IPS-11a (cell line): Measurements from ENCODE around the gene AQP1.

Experiments used
- H3K4me3 ChIP-seq: one replicate; pipeline ENCODE4 v1.5.1; 2013; ENCODE audit warnings: low read depth, low read length, control low read depth

The AQP1 gene

DNA sequence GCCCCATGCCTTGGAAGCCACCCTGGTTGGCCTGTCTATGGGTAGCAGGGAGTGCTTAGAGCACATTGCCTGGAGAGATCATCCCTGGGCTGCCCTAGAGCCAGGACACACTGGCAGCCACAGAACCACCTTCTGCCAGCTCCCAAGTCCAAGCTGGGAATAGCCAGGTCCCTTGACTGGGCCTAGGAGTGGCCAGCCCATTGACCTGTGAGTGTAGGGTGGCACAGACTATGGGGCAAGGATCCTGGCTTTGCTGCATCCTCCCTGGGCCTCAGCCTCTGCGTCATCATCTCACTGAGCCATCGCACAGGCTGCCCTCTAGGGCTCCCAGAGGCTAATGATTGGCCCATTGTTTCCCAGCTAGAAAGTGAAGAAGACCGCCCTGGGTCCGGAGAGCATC, 7.0 kb downstream of the AQP1 start:
- H3K4me3 ChIP-seq, result no peak overlapping the region

- no peak overlapping the region for H3K4me3 ChIP-seq
Observed at GRCh38 chr7:30920021-30920583, 8.4 kb downstream of the AQP1 start.

- no peak overlapping the region for H3K4me3 ChIP-seq
Observed at GRCh38 chr7:30920584-30921539, 9.2 kb downstream of the AQP1 start.

DNA sequence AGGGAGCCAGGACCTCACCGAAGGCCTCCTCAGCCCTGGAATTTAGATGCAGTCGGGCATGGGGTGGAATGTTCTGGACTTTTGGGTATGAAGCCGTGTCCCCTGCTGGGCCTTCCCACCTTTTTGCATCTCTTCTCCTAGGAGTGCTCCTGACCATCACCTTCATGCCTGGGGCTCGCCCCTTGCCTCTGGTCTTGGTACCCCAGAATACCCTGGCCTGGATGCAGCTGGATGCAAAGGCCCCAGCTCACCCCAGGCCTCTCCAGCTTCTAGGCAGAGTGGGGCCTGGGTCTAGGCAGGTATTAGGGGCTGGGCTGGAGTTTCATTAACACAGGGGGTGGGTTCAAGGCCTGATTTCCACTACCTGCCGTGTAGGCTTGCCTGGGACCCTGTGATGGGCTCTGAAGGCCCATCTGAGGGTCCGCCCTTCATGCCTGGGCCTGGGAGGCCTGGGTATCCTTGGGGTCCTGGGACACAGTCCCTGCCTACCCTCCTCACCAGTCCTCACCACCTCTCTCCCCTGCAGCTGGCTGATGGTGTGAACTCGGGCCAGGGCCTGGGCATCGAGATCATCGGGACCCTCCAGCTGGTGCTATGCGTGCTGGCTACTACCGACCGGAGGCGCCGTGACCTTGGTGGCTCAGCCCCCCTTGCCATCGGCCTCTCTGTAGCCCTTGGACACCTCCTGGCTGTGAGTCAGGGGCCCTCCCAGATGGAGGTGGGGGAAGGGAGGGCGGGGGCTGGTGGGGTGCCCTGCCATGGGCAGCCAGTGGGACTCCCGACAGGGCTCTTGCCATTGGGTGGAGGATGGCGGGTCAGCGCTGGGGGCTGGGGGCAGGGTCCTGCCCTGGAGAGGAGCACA, 10.1 kb downstream of the AQP1 start:
- no peak overlapping the region for H3K4me3 ChIP-seq

DNA sequence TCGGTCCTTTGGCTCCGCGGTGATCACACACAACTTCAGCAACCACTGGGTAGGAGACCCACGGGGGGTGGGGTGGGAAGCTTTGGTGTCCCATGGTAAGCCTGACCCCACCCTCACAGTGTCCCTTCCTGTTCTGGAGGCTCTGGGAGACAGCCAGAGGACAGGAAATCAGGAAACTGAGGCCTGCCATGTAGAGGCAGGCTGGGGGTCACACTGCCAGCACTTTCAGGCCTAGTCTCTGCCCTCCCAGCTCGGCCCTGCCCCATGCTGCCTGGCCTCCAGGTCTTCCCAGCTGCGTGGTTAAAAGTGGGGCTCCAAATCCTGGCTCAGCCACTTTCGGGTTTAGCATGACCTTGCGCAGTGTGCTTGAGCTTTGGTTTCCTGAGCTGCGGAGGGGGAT, 10.9 kb downstream of the AQP1 start:
- H3K4me3 ChIP-seq, result no peak overlapping the region

DNA sequence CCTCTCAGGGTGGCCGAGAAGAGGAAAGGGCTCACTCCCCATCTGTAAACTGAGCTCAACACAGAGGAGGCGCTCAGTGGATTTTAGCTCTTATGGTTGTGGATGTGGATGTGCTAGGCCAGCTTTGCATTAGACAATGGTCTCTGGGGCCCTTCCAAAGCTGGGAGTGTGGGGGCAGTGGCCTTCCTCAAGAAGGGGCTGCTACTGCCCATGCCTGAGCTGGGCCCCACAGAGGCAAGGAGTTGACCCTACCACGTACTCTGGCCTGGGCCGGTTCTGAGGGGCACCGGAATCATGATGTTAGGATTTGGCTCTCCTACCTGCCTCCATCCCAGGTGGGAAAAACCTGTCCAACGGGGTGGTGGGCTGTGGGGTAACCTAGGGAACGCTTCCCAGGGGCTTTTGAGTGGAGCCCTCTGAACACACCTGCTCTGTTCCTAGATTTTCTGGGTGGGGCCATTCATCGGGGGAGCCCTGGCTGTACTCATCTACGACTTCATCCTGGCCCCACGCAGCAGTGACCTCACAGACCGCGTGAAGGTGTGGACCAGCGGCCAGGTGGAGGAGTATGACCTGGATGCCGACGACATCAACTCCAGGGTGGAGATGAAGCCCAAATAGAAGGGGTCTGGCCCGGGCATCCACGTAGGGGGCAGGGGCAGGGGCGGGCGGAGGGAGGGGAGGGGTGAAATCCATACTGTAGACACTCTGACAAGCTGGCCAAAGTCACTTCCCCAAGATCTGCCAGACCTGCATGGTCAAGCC, 11.5 kb downstream of the AQP1 start:
- H3K4me3 ChIP-seq, result no peak overlapping the region

GRCh38 chr7:30923774-30924413, 12.2 kb downstream of the AQP1 start:
- no peak overlapping the region for H3K4me3 ChIP-seq

DNA sequence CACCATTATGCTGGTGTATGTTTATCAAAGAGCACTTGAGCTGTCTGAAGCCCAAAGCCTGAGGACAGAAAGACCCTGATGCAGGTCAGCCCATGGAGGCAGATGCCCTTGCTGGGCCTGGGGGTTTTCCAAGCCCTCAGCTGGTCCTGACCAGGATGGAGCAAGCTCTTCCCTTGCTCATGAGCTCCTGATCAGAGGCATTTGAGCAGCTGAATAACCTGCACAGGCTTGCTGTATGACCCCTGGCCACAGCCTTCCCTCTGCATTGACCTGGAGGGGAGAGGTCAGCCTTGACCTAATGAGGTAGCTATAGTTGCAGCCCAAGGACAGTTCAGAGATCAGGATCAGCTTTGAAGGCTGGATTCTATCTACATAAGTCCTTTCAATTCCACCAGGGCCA, 13.0 kb downstream of the AQP1 start:
- no peak overlapping the region for H3K4me3 ChIP-seq

- no peak overlapping the region for H3K4me3 ChIP-seq
Observed at GRCh38 chr7:30925117-30925516, 13.5 kb downstream of the AQP1 start.

- H3K4me3 ChIP-seq, result no peak overlapping the region
Observed at GRCh38 chr7:30925913-30926312, 14.3 kb downstream of the AQP1 start.

DNA sequence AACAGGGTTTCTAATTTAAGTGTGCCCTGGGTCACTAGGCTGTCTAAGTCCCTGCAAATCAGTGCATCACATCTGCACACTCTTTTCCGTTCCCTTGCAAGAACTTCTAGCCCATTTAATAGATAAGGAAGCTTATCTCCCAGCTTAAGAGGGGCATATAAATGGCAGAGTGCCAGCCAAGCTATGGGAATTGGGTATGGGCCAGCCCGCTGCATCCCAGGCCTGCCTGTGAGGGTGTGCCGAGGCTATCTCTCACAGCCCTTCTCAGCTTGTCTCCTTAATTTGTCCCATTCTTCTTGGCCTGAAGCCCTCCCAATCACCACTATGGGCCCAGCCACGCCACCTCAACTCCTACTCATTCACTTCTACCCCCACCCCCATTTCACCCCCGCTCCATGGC, 14.7 kb downstream of the AQP1 start:
- H3K4me3 ChIP-seq, result no peak overlapping the region

- H3K4me3 ChIP-seq, result no peak overlapping the region
Observed at GRCh38 chr7:30927040-30927439, 15.4 kb downstream of the AQP1 start.

GRCh38 chr7:30927559-30927958, 15.9 kb downstream of the AQP1 start:
- no peak overlapping the region for H3K4me3 ChIP-seq

GRCh38 chr7:30928254-30928872, 16.7 kb downstream of the AQP1 start:
- H3K4me3 ChIP-seq, result no peak overlapping the region

GRCh38 chr7:30929686-30930085, 18.0 kb downstream of the AQP1 start:
- no peak overlapping the region for H3K4me3 ChIP-seq

DNA sequence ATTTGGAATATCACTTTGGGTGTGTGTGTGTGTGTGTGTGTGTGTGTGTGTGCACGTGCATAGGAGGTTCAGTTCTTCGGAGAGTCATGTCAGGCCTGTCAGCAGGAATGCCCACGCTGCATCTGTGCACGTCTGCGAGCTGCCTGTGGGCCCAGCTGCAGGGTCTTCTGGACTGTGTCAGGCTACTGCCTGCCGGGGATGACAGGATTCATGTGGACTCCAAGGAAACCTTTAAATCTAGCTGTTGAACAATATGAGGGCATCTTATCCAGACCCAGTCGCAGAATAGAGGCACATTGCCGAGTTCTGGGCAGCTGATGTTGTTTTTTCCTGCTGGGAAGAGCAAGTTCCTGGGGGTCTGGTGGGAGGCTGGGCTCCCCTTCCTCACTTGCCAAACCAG, 19.0 kb downstream of the AQP1 start:
- no peak overlapping the region for H3K4me3 ChIP-seq

GRCh38 chr7:30931161-30931928, 19.7 kb downstream of the AQP1 start:
- H3K4me3 ChIP-seq, result no peak overlapping the region

- no peak overlapping the region for H3K4me3 ChIP-seq
Observed at GRCh38 chr7:30931929-30932540, 20.4 kb downstream of the AQP1 start.

DNA sequence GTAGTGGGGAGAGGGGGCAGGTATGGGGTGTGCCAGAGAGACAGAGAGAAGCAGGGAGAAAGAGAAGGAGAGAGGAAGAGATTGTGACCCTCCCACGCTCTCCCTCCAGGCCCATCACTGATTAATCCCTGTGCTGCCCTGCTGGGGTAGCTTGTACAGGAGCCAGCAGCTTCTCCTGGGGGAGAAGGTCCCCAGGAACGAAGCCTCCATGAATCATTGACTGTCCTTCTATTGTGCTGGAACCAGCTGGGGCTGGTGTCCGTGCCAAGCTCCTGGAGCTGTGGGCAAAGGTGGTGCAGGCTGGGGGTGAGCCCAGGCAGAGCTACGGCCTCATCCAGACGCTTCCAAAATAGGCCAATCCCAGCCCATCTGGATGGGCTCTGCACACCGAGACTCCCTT, 20.9 kb downstream of the AQP1 start:
- no peak overlapping the region for H3K4me3 ChIP-seq
